Activated naive CD8-positive, alpha-beta T cell treated with anti-CD3 and anti-CD28 coated beads, Interleukin-2, amount 50 U/mL, for 16 hours (primary cell): ENCODE data around the gene ALLC.

Source experiments
- DNase-seq: peaks from one replicate; pipeline ENCODE4 v3.0.0-alpha.2; 2020; ENCODE audit warnings: low read depth, low spot score

Gene ALLC

DNA sequence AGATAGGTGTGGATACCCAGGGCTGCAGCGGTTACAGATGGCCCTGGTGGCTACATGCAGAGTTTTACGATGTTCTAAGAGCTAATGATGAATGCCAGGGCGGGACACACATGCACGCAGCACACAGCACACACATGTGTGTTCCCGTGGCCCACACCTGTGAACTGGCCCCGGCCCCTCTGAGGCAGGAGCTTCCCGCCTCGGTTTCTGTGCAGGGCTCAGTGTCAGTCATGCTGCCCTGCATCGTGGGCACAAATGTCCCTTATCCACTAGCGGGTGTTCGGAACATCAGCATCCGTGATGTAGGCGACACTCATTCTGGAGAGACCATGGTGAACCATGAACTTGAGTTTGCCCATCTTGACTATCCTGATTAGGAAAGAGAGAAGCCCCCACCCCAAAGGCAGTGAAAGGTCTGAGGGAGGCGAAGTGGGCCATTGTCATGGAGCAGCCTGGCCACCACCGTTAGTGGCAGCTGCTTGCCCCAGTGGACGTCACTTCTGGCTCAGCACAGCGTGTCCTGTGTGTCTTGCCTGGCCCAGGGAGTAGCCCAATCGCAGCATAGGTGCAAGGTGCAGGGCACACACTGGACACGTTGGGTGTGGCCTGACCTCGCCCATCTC, 89.1 kb downstream of the ALLC start:
- DNase-seq, result no peak

DNA sequence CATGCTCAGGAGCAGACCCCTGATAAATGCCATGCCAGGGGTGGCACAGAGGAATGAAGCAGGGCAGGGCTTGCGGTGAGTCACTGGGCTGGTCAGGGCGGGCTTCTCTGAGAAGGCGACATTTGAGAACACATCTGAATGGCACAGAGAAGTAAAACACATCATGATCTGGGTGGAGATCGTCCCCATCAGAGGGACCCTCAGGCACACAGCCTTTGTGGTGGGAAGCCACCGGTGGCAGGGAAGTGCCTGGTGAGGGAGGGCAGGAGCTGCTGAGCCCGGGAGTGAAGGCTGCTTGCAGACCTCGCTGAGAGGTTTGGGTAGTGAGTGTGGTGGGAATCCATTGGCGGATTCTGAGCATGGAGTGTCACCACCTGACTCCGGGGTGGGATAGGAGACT, 89.8 kb downstream of the ALLC start:
- no peak for DNase-seq

DNA sequence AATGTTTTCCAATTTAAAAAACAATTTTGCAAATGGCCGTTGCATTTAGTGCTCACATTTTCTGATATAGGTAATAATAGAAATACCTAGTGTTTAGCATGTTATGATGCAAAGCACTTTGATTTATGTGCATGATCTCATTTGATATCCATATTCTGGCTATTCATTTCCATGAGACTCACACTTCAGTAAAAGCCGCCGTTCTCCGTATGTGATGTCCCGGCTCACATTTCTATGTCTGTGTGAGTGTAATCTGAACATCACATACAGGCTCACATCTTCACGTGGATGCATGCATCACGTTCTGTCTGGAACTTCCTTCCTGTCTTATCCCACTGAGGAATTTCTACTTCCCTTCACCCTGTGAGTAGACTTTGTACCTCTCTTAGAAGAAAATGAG, 91.2 kb downstream of the ALLC start:
- no peak for DNase-seq

DNA sequence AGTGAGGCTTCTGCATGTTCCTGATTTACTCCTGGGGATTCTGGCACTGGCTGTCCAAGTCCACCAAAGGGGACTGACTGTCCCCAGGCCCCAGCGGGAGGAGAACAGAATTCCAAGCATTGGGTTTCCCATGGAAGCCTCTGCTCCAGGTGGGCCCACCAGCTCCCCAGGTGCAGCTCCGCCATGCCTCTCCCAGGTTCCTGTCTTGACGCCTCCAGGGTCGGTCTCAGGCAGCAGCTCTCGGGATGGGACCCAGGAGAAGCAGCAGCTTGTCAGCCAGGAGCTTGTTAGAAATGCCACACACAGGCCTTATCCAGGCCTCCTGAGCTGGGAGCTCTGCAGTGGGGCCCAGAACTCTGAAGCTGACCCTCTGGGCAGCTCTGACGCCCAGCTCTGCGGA, 93.3 kb downstream of the ALLC start:
- DNase-seq, result no peak

DNA sequence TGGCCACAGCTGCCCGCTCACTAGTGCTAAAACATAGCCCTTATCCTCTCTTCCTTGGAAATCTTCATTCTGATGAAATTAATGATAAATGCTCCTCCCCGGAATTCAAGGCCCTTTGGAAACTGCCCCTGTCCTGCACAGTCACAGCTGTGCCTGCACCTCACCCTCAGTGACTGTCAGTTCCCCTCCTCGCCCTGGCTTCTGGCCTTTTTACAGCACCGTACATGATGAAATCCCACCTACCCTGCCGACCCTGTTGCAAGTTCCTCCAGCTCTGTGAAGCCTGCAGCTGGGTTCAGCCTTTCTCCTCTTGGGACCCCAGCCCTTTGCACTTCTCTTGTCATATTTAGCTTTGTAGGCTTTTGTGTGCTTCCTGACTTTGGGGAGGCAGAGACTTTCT, 93.8 kb downstream of the ALLC start:
- DNase-seq, result no peak
